Right ventricle myocardium inferior (tissue), 1 donor: ENCODE data around the gene ARVCF. TPM values are rescaled to one million over a fixed set of nuclear protein-coding genes. Genes with fewer than 3 reads are reported as not detected.

Source experiments
- ATAC-seq: fragments of 200-7000 bp; cut with Tn5 transposase; one replicate; pipeline ENCODE4 v1.9.1; 2020; ENCODE audit warnings: mild to moderate bottlenecking, moderate library complexity
- DNase-seq: peaks from one replicate; pipeline ENCODE4 v3.0.0; 2021; ENCODE audit errors: missing footprints
- intact Hi-C: fragments of 100-400 bp; cut with DNase I; formaldehyde crosslinking; loops from one replicate; pipeline ENCODE4 v1.11.0; 2022
- long read RNA-seq: library from polyadenylated mRNA; unstranded; transcript quantifications from one replicate; pipeline ENCODE4 v2.0.0, GENCODE V29; 2021
- total RNA-seq: library from RNA; stranded (reverse); fragmentation: NEBNext Ultra II Directional; extraction: Animal tissue kit (Norgen Biotek cat#: 25700); gene quantifications from one replicate; pipeline ENCODE4 v1.2.1, GENCODE V29; 2021
- donor health status: DM: no; HTN: yes; CAD: no; lungs with severe emphysema.

The ARVCF gene
- 30.5 TPM for total RNA-seq
- long read RNA-seq, partial matches to known transcripts, result 4 of 76 reads
- long read RNA-seq, other reads (novel, unspliced or antisense), result 71 of 76 reads

DNA sequence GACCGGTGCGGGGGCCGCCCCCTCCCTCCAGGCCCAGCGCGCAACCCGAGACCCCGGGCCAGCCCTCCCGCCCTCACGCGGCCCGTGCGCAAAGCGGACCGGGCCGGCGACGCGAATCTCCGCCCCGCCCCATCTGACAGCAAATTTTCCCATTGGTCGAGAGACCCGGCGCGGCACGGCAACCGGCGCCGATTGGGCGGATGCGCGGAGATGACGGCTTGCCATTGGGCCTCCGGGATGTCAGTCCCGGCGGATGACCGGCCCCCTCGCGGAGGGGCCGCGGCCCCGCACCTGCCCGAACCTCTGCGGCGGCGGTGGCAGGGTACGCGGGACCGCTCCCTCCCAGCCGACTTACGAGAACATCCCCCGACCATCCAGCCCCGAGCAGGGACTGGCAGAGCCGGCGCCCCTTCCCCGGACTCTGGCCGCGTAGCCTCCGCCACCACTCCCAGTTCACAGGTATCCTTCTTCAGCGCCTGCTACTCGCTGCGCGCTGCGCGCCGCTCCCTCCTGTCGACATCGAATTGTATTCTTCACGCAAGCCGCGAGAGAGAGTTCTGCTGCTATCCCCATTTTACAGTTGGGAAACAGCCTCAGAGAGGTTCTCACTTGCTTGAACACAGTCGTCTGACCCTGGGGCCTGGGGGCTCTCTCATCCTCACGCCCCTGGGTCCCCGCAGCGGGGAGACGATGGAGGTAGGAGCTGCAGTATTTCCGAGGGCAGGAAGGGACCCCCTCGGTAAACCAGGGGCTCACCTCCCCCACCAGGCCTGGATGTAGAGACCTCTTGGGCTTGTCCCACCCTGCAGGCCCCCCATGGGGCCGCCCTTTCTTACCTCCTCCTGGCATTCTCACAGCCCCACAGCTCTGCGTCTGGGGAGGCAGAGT is at the start of gene ARVCF:
Gene ARVCF (minus strand): TSS at position 90 of the 888 bp plus-strand sequence. CDS start 26,029 bp downstream, outside the sequence.
- ATAC-seq, result peak; percentile 67
- intact Hi-C loops, result loop anchor here (5.0 kb wide), 1 partner anchor 65 kb away; the partner anchor contains the start of gene DGCR8
- peak; percentile 95 for DNase-seq

DNA sequence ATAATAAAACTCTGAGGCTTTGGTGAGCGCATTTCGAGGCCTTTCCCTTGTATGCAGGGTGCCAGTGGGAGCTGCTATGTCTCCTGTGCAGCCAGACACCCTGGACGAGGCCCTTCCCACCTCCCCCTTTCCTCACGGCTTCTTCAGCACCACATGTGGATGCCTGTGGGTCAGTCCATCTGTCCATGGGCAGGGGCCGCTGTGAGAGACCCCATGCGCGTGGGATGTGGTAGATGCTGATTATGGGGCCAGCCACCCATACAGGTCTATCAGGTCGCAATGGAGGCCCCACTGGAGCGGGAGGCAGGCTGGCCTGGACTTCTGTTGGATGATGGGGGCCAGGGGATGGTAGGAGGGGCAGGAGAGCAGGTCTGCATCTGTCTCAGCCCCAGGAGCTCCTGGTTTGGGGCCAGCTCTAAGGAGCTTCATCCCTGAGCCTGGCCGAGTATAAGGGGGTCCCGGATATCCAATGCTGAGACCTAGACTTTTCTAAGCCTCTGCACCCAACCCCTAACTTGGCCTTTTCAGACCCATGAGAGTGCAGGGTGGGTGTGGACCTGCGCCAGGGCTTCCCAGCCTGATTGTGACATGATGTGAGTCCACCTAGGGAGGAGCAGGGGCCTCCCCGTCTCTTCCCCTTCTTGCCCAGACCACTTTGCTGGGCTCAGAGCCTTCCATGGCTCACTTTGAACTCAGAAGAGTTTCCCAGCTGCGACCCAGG is 49.4 kb upstream of the ARVCF start:
- intact Hi-C loops, result no loop called here
- ATAC-seq (no peak), DNase-seq (peak; percentile 34)

DNA sequence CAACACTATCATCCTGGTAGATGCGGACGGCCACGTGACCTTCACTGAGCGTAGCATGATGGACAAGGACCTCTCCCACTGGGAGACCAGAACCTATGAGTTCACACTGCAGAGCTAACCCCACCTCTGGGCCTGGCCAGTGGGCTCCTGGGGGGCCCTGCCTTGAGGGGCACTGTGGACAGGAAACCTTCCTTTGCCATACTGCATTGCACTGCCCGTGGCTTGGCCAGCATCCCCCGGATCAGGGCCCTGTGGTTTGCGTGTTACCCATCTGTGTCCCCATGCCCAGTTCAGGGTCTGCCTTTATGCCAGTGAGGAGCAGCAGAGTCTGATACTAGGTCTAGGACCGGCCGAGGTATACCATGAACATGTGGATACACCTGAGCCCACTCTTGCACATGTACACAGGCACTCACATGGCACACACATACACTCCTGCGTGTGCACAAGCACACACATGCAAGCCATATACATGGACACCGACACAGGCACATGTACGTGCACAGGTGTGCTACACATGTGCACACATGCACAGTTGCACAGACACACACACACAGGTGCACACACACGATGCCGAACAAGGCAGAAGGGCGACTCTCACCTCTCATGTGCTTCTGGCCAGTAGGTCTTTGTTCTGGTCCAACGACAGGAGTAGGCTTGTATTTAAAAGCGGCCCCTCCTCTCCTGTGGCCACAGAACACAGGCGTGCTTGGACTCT is 48.1 kb upstream of the ARVCF start:
- ATAC-seq (no peak), DNase-seq (peak; percentile 59)
- intact Hi-C loops, result no loop called here

- intact Hi-C loops, result no loop called here
- DNase-seq (peak; percentile 64), ATAC-seq (no peak)
These were observed 47.5 kb upstream of the ARVCF start for GRCh38 chr22:20064140-20064480.

GRCh38 chr22:20063271-20064139 is 46.9 kb upstream of the ARVCF start:
- DNase-seq (peak; percentile 60), ATAC-seq (peak; percentile 24)
- intact Hi-C loops, result no loop called here

GRCh38 chr22:20062766-20063083 is 46.1 kb upstream of the ARVCF start:
- intact Hi-C loops, result no loop called here
- ATAC-seq, result no peak
- DNase-seq, result peak; percentile 13

- DNase-seq (peak; percentile 41), ATAC-seq (no peak)
- intact Hi-C loops, result no loop called here
These were observed 45.6 kb upstream of the ARVCF start for GRCh38 chr22:20062043-20062765.

DNA sequence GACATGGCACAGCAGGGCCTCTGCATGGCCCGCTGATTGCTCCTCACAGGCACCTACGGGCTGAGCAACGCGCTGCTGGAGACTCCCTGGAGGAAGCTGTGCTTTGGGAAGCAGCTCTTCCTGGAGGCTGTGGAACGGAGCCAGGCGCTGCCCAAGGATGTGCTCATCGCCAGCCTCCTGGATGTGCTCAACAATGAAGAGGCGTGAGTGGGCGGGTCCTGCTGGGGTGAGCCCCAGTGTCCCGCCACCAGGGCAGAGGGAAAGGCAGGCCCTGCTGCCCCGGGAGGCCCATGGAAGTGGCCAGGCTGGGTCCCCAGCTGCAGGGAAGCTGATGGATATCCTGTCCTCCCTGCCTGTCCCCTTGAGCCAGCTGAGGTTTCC is 44.8 kb upstream of the ARVCF start:
- peak; percentile 5 for ATAC-seq

DNA sequence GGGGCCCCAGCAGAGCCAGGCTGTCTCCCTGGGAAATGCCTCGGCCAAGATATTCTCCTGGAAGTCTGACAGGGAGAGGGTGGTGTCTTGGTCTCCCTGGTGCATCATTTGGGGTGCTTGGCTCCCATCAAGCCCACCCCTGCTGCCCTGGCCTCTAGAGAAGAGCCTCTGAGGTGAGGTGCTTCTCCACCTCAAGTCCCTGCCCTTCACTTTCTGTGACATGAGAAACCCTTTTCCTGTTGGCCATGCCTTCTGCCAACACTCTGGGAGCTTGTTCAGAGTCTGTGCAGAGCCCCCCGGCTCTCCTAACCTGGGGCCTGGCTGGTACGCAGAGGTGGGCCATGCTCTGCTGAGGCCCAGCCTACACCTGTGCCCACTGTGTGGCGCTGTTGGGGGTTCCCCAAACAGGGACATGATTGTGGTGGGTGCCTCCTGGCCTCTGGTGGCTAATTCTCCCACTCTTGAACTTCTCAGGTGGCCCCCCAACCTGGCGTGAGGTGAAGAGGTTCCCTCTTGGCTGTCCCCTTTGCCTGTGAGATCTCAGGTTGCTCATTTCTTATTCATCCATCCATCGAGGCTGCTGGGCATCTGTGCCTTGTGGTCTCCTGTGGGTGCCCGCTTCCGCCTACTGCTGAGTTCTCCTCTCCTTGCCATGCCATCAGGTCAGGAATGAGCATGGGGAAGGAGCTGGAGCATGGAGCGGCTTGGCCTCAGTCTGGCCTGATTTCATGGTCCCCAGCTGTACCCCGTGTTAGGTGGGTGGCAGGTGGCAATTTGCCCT is 44.3 kb upstream of the ARVCF start:
- intact Hi-C loops, result no loop called here

More for the DNA sequence above, 44.8 kb upstream of the ARVCF start:
- DNase-seq, result peak; percentile 67
- intact Hi-C loops, result no loop called here

GRCh38 chr22:20058989-20059770 is 42.6 kb upstream of the ARVCF start:
- DNase-seq (no peak), ATAC-seq (no peak)
- intact Hi-C loops, result no loop called here

More for the DNA sequence above, 44.3 kb upstream of the ARVCF start:
- ATAC-seq (no peak), DNase-seq (peak; percentile 33)

- intact Hi-C loops, result no loop called here
- DNase-seq (peak; percentile 11), ATAC-seq (no peak)
These were observed 41.1 kb upstream of the ARVCF start for GRCh38 chr22:20057596-20058268.

GRCh38 chr22:20056696-20057386 is 40.2 kb upstream of the ARVCF start:
- no peak for ATAC-seq
- peak; percentile 65 for DNase-seq
- intact Hi-C loops, result no loop called here

- ATAC-seq (no peak), DNase-seq (peak; percentile 48)
- intact Hi-C loops, result no loop called here
These were observed 39.5 kb upstream of the ARVCF start for GRCh38 chr22:20056161-20056560.

DNA sequence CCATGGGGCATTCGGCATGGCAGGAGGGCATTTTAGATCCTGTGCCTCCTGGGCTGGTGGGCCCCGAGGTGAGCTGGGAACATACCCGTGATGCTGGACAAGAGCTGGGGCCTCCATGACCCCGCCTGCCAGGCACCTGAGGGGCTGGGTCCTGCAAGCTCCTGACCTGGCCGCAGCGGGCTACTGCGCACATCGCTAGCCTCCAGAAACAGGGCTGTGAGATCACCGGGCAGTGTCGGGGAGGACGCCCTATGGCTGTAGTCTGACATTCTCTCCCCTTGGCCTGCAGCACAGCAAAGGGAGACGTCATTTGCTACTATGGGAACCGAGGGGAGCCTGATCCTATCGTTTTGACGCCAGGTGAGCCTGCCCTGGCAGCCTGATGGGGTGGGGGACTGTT is 39.0 kb upstream of the ARVCF start:
- peak; percentile 41 for DNase-seq
- no peak for ATAC-seq
- intact Hi-C loops, result no loop called here

DNA sequence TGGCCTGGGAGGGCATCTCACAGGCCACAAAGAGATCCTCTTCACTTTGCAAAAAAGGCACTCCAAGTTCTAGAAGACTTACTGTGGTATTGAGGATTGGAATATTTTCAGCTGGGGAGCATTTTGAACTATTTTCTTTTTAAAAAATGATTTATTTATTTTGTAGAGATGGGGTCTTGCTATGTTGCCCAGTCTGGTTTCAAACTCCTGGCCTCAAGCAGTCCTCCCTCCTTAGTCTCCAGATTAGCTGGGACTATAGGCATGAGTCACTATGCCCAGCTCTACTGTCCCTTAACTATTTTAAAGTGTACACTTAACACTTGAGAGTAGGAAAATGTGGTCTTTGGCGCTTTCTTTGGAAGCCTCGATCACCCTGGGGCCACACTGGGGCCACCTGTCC is 38.5 kb upstream of the ARVCF start:
- DNase-seq, result no peak
- ATAC-seq, result no peak

More for the DNA sequence above, 38.5 kb upstream of the ARVCF start:
- intact Hi-C loops, result no loop called here
